Mucosa of descending colon (tissue), 3 donors: ENCODE data around the gene ITGAL. TPM values are rescaled to one million over a fixed set of nuclear protein-coding genes. Genes with fewer than 3 reads are reported as not detected.

Experiments
- ATAC-seq: fragments of 200-7000 bp; cut with Tn5 transposase; one replicate; pipeline ENCODE4 v1.9.1; 2020; ENCODE audit warnings: mild to moderate bottlenecking, moderate library complexity
- DNase-seq, 3 donors: peaks; one replicate each; pipeline ENCODE4 v3.0.0-alpha.2; 2020
- H3K36me3 ChIP-seq: fragments of 200-600 bp; one replicate; pipeline ENCODE4 v1.8.0; 2021; ENCODE audit warnings: low read depth, mild to moderate bottlenecking
- H3K4me1 ChIP-seq: fragments of 200-600 bp; one replicate; pipeline ENCODE4 v1.8.0; 2021; ENCODE audit warnings: low read depth, mild to moderate bottlenecking
- H3K4me3 ChIP-seq: fragments of 200-600 bp; one replicate; pipeline ENCODE4 v1.8.0; 2021; ENCODE audit warnings: mild to moderate bottlenecking
- H3K9me3 ChIP-seq: fragments of 200-600 bp; one replicate; pipeline ENCODE4 v1.8.0; 2021; ENCODE audit warnings: mild to moderate bottlenecking
- intact Hi-C, 2 donors: fragments of 100-400 bp; cut with DNase I in 1 of 2; cut with micrococcal nuclease in 1 of 2; formaldehyde crosslinking; loops; one replicate each; pipeline versions ENCODE4 v1.11.0 to v1.11.1; 2022; cut with DNase I, micrococcal nuclease
- total RNA-seq, 3 donors: library from RNA; stranded (reverse); fragmentation: NEBNext Ultra II Directional in 2 of 3; extraction: Animal tissue kit (Norgen Biotek cat#: 25700) in 2 of 3; gene quantifications; one replicate each; pipeline versions ENCODE4 v1.2.1 to v1.2.4, GENCODE V29; 2021 to 2023
- TF ChIP-seq, protein P1 (sequence below): fragments of 200-600 bp; IDR thresholded peaks from one replicate; pipeline ENCODE4 v1.8.0; 2022; ENCODE audit warnings: antibody characterized with exemption, mild to moderate bottlenecking
- donor health status: DM: no; HTN: no; CAD: no; lungs with moderate emphysema.
- donor health status: DM: no; HTN: no; CAD: no.
- donor health status: DM: no; HTN: yes; CAD: no.

The ITGAL gene
- total RNA-seq, 3 donors from 2014 or later: 8.1 to 14.8 (median 8.5) TPM

DNA sequence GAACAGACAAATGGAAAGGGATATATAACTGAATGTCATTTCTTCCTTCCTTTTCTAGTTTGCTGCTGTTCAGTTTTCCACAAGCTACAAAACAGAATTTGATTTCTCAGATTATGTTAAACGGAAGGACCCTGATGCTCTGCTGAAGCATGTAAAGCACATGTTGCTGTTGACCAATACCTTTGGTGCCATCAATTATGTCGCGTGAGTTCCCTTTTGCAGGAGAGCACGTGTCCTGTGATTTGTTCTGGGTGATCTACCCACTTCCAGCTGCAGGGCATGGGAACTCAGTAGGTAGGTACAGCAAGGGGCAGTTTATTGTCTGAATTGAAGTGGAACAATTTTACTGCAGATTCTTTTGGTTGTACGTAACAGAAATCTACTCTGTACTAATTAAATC lies 8.8 kb downstream of the ITGAL start:
- DNase-seq (no peak), ATAC-seq (no peak)
- intact Hi-C loops: no loop called here
- no peaks in the 10 kb centered on the region for H3K9me3 ChIP-seq
- no peaks in the 10 kb centered on the region for H3K36me3 ChIP-seq
- no peaks in the 10 kb centered on the region for H3K4me1 ChIP-seq
- TF ChIP-seq, protein P1, sequence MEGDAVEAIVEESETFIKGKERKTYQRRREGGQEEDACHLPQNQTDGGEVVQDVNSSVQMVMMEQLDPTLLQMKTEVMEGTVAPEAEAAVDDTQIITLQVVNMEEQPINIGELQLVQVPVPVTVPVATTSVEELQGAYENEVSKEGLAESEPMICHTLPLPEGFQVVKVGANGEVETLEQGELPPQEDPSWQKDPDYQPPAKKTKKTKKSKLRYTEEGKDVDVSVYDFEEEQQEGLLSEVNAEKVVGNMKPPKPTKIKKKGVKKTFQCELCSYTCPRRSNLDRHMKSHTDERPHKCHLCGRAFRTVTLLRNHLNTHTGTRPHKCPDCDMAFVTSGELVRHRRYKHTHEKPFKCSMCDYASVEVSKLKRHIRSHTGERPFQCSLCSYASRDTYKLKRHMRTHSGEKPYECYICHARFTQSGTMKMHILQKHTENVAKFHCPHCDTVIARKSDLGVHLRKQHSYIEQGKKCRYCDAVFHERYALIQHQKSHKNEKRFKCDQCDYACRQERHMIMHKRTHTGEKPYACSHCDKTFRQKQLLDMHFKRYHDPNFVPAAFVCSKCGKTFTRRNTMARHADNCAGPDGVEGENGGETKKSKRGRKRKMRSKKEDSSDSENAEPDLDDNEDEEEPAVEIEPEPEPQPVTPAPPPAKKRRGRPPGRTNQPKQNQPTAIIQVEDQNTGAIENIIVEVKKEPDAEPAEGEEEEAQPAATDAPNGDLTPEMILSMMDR: no peak
- H3K4me3 ChIP-seq: no peak overlapping the region

DNA sequence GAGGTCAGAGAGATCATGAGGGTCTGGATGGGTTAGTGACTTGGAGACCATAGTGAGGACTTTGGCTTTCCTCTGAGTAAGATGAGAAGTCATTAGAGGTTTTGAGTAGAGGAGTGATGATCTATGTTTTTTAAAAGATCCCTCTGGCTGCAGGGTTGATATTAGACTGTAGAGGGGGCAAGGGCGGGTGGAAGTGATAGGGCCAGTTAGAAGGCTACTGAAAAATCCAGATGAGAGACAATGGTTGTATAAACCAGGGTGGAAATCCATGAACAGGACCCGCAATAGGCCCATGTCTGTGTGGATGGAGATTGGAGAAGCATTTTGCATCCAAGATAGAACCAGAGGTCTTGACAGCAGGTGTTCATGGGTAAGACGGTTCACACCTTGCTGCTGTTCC lies 9.8 kb downstream of the ITGAL start:
- intact Hi-C loops: no loop called here
- no peak overlapping the region for H3K4me3 ChIP-seq
- H3K4me1 ChIP-seq: no peaks in the 10 kb centered on the region
- ATAC-seq (no peak), DNase-seq (no peak)
- TF ChIP-seq, protein P1: no peak
- no peaks in the 10 kb centered on the region for H3K9me3 ChIP-seq
- no peaks in the 10 kb centered on the region for H3K36me3 ChIP-seq

DNA sequence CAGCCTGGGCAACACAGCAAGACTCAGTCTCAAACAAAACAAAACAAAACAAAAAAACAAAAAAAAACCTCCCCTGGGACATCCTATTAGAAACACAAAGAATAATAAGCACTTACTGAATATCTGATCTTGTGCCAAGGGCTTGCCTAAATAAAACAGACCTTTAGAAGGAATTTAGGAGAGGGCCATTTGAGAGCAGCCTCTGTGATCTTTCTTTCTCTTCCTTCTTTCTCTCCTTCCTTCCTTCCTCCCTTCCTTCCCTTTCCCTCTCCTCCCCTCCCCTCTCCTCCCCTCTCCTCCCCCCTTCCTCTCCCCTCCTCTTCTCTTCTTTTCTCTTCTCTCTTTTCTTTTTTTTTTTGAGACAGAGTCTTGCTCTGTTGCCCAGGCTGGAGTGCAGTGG lies 12.3 kb downstream of the ITGAL start:
- TF ChIP-seq, protein P1: no peak
- DNase-seq (no peak), ATAC-seq (no peak)
- no peaks in the 10 kb centered on the region for H3K4me1 ChIP-seq
- no peaks in the 10 kb centered on the region for H3K9me3 ChIP-seq
- intact Hi-C loops: no loop called here
- H3K36me3 ChIP-seq: no peaks in the 10 kb centered on the region
- H3K4me3 ChIP-seq: no peak overlapping the region

DNA sequence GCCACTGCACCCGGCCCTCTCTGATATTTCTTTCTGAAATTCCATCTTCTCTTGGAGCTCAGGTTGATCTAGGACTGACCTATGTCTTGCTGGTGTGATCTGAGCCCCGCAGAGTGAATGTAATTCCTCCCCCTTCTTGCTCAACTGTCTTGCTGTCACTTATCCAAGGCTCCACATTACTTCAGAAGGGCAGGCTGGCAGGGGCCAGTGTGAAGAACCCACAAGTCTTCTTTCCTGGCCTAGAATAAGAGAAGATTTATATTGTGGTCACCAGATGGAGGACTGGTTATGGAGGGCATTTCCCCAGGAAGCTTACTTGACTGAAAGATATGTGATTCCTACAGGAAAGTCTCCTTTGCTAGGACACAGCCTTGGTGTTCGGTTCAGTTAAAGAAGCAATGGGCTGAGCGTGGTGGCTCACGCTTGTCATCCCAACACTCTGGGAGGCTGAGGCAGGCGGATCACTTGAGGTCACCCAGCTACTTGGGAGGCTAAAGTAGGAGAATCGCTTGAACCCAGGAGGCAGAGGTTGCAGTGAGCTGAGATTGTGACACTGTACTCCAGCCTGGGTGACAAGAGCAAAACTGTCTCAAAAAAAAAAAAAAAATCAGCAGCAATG lies 13.4 kb downstream of the ITGAL start:
- Histone ChIP-seq H3K4me3 (no peak overlapping the region), H3K9me3 (no peaks in the 10 kb centered on the region), H3K36me3 (no peaks in the 10 kb centered on the region), H3K4me1 (no peaks in the 10 kb centered on the region)
- DNase-seq (no peak), ATAC-seq (no peak)
- TF ChIP-seq, protein P1: no peak
- intact Hi-C loops: no loop called here

DNA sequence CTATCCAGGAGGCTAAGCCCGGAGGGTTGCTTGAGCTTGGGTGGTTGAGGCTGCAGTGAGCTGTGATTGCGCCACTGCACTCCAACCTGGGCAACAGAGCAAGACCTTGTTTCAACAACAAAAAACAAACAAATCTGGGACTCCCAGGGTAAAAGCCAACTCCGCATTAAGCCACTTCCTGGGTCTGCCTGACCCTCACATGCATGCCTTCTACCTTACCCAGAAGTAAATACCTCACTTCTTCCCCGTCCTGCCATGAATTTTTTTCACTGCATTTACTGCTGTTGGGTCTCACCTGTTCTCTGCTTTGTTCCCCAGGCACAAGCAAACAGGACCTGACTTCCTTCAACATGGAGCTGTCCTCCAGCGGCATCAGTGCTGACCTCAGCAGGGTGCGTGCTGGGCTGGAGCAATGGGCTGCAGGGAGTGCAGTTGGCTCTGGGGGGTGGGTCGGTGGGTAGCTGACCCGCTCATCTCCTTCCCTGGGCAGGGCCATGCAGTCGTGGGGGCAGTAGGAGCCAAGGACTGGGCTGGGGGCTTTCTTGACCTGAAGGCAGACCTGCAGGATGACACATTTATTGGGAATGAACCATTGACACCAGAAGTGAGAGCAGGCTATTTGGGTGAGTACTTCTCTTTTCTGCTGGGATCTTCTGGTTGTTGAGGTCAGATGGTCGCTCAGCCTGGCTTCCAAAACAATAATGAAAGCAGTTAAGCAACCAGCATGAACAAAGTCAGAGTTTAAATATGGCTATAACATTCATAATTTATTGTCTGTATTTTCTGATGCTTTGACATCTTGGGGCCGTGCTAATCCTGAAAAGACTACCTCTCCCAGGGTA lies 16.4 kb downstream of the ITGAL start:
- ATAC-seq (no peak), DNase-seq (no peak)
- H3K4me3 ChIP-seq: no peak overlapping the region
- H3K9me3 ChIP-seq: no peaks in the 10 kb centered on the region
- intact Hi-C loops: no loop called here
- TF ChIP-seq, protein P1: no peak
- no peaks in the 10 kb centered on the region for H3K4me1 ChIP-seq
- no peaks in the 10 kb centered on the region for H3K36me3 ChIP-seq
